ENCODE measurements around the gene CLCN3. TPM values are rescaled to one million over a fixed set of nuclear protein-coding genes. Genes with fewer than 3 reads are reported as not detected.

CLCN3 gene
- total and polyA plus RNA-seq, 9 of the 15 experiments (the other 6 are each of a cell fraction or from before 2014, with no cell fraction given): 12.7 to 60.6 (median 38.5) TPM

GRCh38 chr4:169659716-169660670 is 39.6 kb downstream of the CLCN3 start (continued):
- TF ChIP-seq COPS2 (conservative IDR thresholded peaks at IDR 0.05) (no peak), NKRF (IDR thresholded peaks at IDR 0.05; ENCODE audit: borderline replicate concordance) (no peak), ZNF644 (tag; IDR thresholded peaks at IDR 0.05; ENCODE audit: low read depth) (peak; percentile 48; the same call in 1 of the 2 replicates), PPARD (CRISPR knock-in tag; IDR thresholded peaks at IDR 0.05) (no peak), ZNF561 (CRISPR knock-in tag; conservative IDR thresholded peaks at IDR 0.05) (no peak), ZFPM2 (CRISPR knock-in tag; IDR thresholded peaks at IDR 0.05) (peak; percentile 56; the same call in 1 of the 2 replicates), STAT6 (CRISPR knock-in tag; IDR thresholded peaks at IDR 0.05) (no peak), NCOA1 (IDR thresholded peaks at IDR 0.05; ENCODE audit: low read depth) (peak; percentile 54; the same call in 1 of the 2 replicates), ZNF551 (CRISPR knock-in tag; IDR thresholded peaks at IDR 0.05) (no peak), TCF3 (CRISPR knock-in tag; IDR thresholded peaks at IDR 0.05) (peak; percentile 28; the same call in 1 of the 2 replicates), ETV6 (IDR thresholded peaks at IDR 0.05; ENCODE audit: borderline replicate concordance in 1 of 2, low read depth in 2 of 2, low read length in 1 of 2) (no peak), ETV6 (CRISPR knock-in tag; IDR thresholded peaks at IDR 0.05; ENCODE audit: borderline replicate concordance) (no peak), SPI1 (IDR thresholded peaks at IDR 0.05; ENCODE audit: borderline replicate concordance, low read depth, low read length) (no peak), KAT7 (CRISPR knock-in tag; IDR thresholded peaks at IDR 0.05; ENCODE audit: borderline replicate concordance) (no peak; the same call in 1 of the 2 replicates), DNMT1 (IDR thresholded peaks at IDR 0.05) (no peak), ZNF780A (CRISPR knock-in tag; IDR thresholded peaks at IDR 0.05) (no peak), HMBOX1 (IDR thresholded peaks at IDR 0.05) (peak; percentile 89), SLC30A9 (CRISPR knock-in tag; IDR thresholded peaks at IDR 0.05) (no peak), GTF2F1 (IDR thresholded peaks at IDR 0.05; ENCODE audit: low read depth, low read length) (peak; percentile 83; the same call in 1 of the 2 replicates), SAFB2 (IDR thresholded peaks at IDR 0.05; ENCODE audit: borderline replicate concordance, low read depth, low read length, severe bottlenecking) (no peak), ATF2 (CRISPR knock-in tag; IDR thresholded peaks at IDR 0.05) (peak; percentile 68; the same call in 1 of the 2 replicates)

All from K562 (cell line).